GM10266 (cell line): ENCODE results near the gene INSR.

Experiments used
- DNase-seq: peaks from one replicate; pipeline ENCODE4 v3.0.0; 2012; ENCODE audit errors: extremely low spot score
- CTCF ChIP-seq: IDR thresholded peaks from 2 replicates; pipeline ENCODE4 v1.5.1; 2012; ENCODE audit warnings: mild to moderate bottlenecking, low read depth; ENCODE audit not compliant: control insufficient read depth, insufficient read depth; ENCODE audit errors: missing control alignments

INSR gene

GRCh38 chr19:7333198-7334118 is 39.2 kb upstream of the INSR start:
- DNase-seq = peak; percentile 52
- no peak for TF ChIP-seq CTCF

DNA sequence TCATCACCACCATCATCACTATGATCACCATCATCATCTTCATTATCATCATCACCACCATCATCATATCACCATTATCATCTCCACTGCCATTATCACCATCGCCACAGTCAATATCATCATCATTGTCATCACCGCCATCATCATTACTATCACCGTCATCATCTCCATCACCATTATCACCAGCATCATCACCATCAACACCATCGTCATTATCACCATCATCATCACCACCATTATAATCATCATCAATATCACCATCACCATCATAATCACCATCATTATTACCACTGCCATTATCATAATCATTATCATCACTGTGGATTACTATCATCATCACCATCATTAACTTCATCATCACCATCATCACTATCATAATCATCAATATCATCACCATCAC is 37.2 kb upstream of the INSR start:
- no peak for DNase-seq
- no peak for TF ChIP-seq CTCF

DNA sequence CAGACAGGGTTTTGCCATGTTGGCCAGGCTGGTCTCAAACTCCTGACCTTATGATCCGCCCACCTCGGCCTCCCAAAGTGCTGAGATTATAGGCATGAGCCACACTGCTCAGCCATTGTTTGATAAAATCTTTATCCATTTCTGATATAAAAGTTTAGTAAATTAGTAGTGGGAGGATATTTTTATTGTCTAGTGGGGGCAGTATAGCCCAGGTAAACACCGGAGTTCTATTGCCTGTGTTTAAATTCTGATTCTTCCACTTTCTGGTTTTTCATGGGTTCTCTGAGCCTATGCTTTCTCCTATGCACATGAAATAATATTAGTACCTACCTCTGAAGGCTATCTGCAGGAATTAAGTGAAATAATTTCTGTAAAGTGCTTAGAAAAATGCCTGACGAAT is 34.4 kb upstream of the INSR start:
- DNase-seq = peak; percentile 32
- peak; percentile 18 for TF ChIP-seq CTCF

GRCh38 chr19:7327802-7328201 is 33.6 kb upstream of the INSR start:
- TF ChIP-seq CTCF = no peak

DNA sequence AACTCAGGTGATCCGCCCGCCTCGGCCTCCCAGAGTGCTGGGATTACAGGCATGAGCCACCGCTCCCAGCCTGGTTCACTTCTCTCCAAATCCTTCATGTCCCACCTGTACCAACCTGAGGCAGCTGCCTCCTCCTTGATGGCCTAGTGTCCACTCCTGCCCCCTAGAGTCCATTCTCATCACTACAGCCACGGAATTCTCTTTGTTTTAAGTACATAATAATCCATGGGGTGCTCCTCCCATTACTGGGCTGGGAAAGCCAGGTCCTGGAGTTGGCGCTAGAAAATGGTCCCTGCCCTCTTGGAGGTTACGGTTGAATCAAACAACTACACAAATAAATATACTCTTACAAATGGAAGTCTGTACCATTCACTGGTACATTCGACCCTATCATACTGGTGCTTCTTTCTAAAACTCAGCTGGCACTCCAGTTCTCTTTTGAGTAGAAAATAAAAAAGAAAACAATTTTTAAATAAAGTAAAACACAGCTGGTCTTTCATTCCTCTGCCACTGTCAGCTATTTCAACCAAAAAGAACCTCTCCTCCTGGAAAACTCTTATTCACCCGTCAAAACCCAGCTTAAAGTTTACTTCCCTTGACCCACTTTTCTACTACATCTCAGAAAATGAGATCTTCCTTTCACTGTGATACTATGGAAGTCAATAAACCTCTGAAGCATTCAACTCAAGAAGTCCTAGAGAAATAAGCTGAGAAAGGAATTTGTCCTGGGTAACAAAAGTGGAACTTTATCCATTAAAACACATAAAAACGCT is 32.1 kb upstream of the INSR start:
- peak; percentile 55 for TF ChIP-seq CTCF

More at GRCh38 chr19:7327802-7328201, 33.6 kb upstream of the INSR start:
- DNase-seq = no peak

DNA sequence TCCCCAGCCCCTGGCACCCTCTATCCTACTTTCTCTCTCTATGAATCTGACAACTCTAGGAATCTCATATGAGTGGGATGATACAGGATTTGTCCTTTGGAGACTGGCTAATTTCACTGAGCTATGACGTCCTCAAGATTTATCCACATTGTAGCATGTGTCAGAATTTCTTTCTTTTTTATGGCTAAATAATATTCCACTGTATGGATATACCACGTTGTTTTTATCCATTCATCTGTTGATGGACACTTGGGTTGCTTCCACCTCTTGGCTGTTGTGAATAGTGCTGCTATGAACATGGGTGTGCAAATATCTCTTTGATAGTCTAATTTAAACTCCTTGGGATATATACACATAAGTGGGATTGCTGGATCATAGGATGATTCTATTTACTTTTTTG is 24.0 kb upstream of the INSR start:
- TF ChIP-seq CTCF = no peak

More for the DNA sequence above, 32.1 kb upstream of the INSR start:
- no peak for DNase-seq

GRCh38 chr19:7312816-7313215 is 18.6 kb upstream of the INSR start:
- TF ChIP-seq CTCF = no peak
- DNase-seq = no peak

More for the DNA sequence above, 24.0 kb upstream of the INSR start:
- no peak for DNase-seq
